Fibroblast of pulmonary artery (primary cell): ENCODE data around the gene PRKAR1B.
A peak's percentile ranks its signal among the peaks of the same experiment; 100 is the strongest.

ENCODE experiments used
- DNase-seq: peaks from one replicate; pipeline ENCODE4 v3.0.0-alpha.2; 2010; ENCODE audit warnings: low read depth
- H3K4me3 ChIP-seq: replicated peaks from 2 replicates; pipeline ENCODE4 v1.5.1; 2011; ENCODE audit warnings: low read depth, mild to moderate bottlenecking, control low read depth, low read length, moderate library complexity
- TF ChIP-seq, protein P1 (sequence below): IDR thresholded peaks from 2 replicates; pipeline ENCODE4 v1.5.1; 2011; ENCODE audit warnings: mild to moderate bottlenecking, control low read depth, low read length, inconsistent platforms; ENCODE audit errors: missing control alignments

The PRKAR1B gene

GRCh38 chr7:767580-767940 lies 40.5 kb upstream of the PRKAR1B start:
- DNase-seq: peak; percentile 37
- TF ChIP-seq, protein P1, sequence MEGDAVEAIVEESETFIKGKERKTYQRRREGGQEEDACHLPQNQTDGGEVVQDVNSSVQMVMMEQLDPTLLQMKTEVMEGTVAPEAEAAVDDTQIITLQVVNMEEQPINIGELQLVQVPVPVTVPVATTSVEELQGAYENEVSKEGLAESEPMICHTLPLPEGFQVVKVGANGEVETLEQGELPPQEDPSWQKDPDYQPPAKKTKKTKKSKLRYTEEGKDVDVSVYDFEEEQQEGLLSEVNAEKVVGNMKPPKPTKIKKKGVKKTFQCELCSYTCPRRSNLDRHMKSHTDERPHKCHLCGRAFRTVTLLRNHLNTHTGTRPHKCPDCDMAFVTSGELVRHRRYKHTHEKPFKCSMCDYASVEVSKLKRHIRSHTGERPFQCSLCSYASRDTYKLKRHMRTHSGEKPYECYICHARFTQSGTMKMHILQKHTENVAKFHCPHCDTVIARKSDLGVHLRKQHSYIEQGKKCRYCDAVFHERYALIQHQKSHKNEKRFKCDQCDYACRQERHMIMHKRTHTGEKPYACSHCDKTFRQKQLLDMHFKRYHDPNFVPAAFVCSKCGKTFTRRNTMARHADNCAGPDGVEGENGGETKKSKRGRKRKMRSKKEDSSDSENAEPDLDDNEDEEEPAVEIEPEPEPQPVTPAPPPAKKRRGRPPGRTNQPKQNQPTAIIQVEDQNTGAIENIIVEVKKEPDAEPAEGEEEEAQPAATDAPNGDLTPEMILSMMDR: no peak
- no peak overlapping the region for H3K4me3 ChIP-seq

DNA sequence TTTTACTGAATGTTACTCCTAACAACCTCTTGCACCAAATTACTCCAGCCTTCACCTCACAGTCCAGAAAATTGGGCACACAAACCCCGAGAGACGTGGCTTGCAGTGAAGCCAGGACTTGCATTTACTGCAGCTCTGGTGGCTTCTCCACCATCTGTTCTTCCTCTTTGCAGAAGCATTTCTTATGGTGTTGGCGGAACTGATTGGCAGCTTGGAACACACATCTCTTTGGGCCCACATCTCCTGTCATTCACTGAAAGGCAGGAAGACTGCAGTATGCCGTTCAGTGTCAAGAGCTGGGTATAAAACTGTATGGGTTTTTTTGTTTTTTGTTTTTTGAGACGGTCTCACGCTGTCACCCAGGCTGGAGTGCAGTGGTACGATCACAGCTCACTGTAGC lies 38.3 kb upstream of the PRKAR1B start:
- H3K4me3 ChIP-seq: no peak overlapping the region
- TF ChIP-seq, protein P1: no peak
- no peak for DNase-seq

GRCh38 chr7:763762-764161 lies 36.7 kb upstream of the PRKAR1B start:
- no peak for DNase-seq
- no peak overlapping the region for H3K4me3 ChIP-seq
- TF ChIP-seq, protein P1: no peak

DNA sequence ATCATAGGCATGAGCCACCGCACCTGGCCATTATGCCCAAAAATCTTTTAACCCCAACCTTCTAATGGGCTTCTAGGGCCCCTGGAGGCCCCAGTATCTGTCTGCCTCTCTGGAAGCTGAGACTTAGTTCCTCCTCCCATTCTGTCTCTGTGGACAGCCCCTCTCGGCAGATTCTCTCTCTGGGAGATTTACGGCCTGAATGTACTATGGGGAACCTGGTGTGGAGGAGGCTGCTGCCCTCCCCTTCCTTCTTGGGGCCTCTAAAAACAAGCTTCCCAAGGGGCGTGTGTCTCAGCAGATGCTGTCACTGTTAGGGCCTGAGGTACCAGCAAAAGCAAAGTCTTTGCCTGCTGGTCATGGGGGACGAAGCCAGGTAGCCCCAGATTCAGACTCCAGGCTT lies 35.8 kb upstream of the PRKAR1B start:
- TF ChIP-seq, protein P1: no peak
- no peak for DNase-seq
- H3K4me3 ChIP-seq: no peak overlapping the region

- DNase-seq: no peak
- H3K4me3 ChIP-seq: no peak overlapping the region
- TF ChIP-seq, protein P1: no peak
Measured at GRCh38 chr7:761631-762030, 34.5 kb upstream of the PRKAR1B start.

DNA sequence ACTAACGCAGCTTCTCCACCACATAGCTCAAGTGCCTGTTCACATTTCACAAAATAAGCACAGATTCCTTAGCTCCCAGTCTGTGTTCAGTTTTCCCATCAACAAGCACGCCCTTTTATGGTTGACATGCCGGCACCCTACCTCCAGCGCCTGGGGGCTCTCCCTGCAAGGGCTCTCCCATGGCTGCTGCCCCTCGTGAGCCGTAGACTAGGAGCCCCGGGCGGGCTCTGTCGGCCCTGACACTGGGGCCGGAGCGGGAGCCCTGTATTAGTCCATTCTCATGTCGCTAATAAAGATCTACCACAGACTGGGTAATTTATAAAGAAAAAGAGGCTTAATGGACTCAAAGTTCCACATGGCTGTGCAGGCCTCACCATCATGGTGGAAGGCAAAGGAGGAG lies 34.0 kb upstream of the PRKAR1B start:
- TF ChIP-seq, protein P1: no peak
- no peak overlapping the region for H3K4me3 ChIP-seq
- DNase-seq: no peak

GRCh38 chr7:760006-760405 lies 32.9 kb upstream of the PRKAR1B start:
- TF ChIP-seq, protein P1: no peak
- DNase-seq: no peak
- no peak overlapping the region for H3K4me3 ChIP-seq
